Measurements from ENCODE around the gene TARBP1. TPM values are rescaled to one million over a fixed set of nuclear protein-coding genes. Genes with fewer than 3 reads are reported as not detected.

The TARBP1 gene
- total and polyA plus RNA-seq, 2 of the 13 experiments (the other 11 are each of a cell fraction or from before 2014, with no cell fraction given), result 37.7 to 67.0 TPM

DNA sequence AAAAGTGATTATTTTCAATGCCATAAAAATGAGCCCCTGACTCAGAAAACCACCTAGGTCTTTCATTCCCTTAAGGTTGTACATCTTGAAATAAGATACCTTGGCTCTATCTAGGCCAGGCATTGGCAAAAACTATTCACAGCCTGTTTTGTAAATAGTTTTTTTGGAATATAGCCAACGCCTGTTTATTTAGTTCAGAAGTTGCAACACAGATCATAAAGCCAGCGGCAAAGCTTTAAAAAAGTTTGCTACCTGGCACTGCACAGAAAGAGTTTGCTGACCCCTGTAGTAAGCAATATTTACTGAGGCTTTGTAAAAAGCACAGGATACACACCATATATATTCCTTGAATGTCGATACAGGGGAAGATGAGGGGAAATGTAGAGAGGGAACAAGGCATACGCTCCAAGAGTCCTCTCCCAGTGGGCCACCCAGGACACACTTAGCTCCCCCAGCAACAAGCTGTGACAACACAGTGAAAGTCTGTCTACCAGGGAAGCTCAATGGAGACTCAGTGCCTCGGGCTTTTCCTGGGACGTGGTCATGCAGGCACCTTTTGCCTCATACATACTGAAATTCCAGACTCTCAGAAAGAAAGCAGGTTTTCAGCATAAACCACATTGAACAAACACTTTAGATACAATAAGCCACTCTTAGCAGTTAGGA lies 20.5 kb downstream of the TARBP1 start (continued):
- TF ChIP-seq REL (CRISPR knock-in tag; conservative IDR thresholded peaks at IDR 0.05), result no peak
- TF ChIP-seq TEF (CRISPR knock-in tag; IDR thresholded peaks at IDR 0.05), result no peak
- TF ChIP-seq NR2F6 (IDR thresholded peaks at IDR 0.05), result peak; percentile 63
- no peak for TF ChIP-seq NR2F6 (CRISPR knock-in tag; IDR thresholded peaks at IDR 0.05)
- TF ChIP-seq, protein P1, sequence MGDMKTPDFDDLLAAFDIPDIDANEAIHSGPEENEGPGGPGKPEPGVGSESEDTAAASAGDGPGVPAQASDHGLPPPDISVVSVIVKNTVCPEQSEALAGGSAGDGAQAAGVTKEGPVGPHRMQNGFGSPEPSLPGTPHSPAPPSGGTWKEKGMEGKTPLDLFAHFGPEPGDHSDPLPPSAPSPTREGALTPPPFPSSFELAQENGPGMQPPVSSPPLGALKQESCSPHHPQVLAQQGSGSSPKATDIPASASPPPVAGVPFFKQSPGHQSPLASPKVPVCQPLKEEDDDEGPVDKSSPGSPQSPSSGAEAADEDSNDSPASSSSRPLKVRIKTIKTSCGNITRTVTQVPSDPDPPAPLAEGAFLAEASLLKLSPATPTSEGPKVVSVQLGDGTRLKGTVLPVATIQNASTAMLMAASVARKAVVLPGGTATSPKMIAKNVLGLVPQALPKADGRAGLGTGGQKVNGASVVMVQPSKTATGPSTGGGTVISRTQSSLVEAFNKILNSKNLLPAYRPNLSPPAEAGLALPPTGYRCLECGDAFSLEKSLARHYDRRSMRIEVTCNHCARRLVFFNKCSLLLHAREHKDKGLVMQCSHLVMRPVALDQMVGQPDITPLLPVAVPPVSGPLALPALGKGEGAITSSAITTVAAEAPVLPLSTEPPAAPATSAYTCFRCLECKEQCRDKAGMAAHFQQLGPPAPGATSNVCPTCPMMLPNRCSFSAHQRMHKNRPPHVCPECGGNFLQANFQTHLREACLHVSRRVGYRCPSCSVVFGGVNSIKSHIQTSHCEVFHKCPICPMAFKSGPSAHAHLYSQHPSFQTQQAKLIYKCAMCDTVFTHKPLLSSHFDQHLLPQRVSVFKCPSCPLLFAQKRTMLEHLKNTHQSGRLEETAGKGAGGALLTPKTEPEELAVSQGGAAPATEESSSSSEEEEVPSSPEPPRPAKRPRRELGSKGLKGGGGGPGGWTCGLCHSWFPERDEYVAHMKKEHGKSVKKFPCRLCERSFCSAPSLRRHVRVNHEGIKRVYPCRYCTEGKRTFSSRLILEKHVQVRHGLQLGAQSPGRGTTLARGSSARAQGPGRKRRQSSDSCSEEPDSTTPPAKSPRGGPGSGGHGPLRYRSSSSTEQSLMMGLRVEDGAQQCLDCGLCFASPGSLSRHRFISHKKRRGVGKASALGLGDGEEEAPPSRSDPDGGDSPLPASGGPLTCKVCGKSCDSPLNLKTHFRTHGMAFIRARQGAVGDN (CRISPR knock-in tag; IDR thresholded peaks at IDR 0.05), result no peak
- TF ChIP-seq LCORL (IDR thresholded peaks at IDR 0.05), result no peak
- TF ChIP-seq LCORL (CRISPR knock-in tag; IDR thresholded peaks at IDR 0.05), result peak; percentile 69
- TF ChIP-seq RBFOX2 (IDR thresholded peaks at IDR 0.05; ENCODE audit: low read depth, low read length), result no peak
- no peak for TF ChIP-seq ZNF678 (CRISPR knock-in tag; IDR thresholded peaks at IDR 0.05)
- no peak for TF ChIP-seq THAP11 (CRISPR knock-in tag; IDR thresholded peaks at IDR 0.05)
- no peak for TF ChIP-seq MIER2 (CRISPR knock-in tag; IDR thresholded peaks at IDR 0.05)
- peak in 1 of 2 experiments; percentile 34; a peak in 1 of 4 replicates for TF ChIP-seq MAFK (conservative IDR thresholded peaks at IDR 0.05 in 1 of 2, IDR thresholded peaks at IDR 0.05 in 1 of 2; ENCODE audit: low read length in 2 of 2)
- TF ChIP-seq TMF1 (CRISPR knock-in tag; IDR thresholded peaks at IDR 0.05; ENCODE audit: low read depth), result no peak
- TF ChIP-seq ZNF546 (CRISPR knock-in tag; conservative IDR thresholded peaks at IDR 0.05), result no peak
- TF ChIP-seq SOX13 (IDR thresholded peaks at IDR 0.05), result no peak
- TF ChIP-seq SOX13 (CRISPR knock-in tag; conservative IDR thresholded peaks at IDR 0.05 in 1 of 2, IDR thresholded peaks at IDR 0.05 in 1 of 2), result peak in 1 of 2 experiments; percentile 19; a peak in 1 of 4 replicates
- no peak for TF ChIP-seq ZNF780A (CRISPR knock-in tag; IDR thresholded peaks at IDR 0.05)
- TF ChIP-seq ERF (CRISPR knock-in tag; IDR thresholded peaks at IDR 0.05), result no peak
- no peak for TF ChIP-seq ZBTB21 (CRISPR knock-in tag; IDR thresholded peaks at IDR 0.05)
- TF ChIP-seq ARNT (IDR thresholded peaks at IDR 0.05), result no peak
- TF ChIP-seq SIN3B (IDR thresholded peaks at IDR 0.05; ENCODE audit: low read length), result no peak
- TF ChIP-seq CC2D1A (CRISPR knock-in tag; IDR thresholded peaks at IDR 0.05), result no peak
- TF ChIP-seq REST (IDR thresholded peaks at IDR 0.05; ENCODE audit: borderline replicate concordance in 1 of 2, low read depth in 1 of 2, low read length in 2 of 2), result peak in 1 of 2 experiments; percentile 28; a peak in 1 of 4 replicates
- no peak for TF ChIP-seq DMAP1 (CRISPR knock-in tag; IDR thresholded peaks at IDR 0.05)
